ENCODE measurements around the gene ISG20L2. TPM values are rescaled to one million over a fixed set of nuclear protein-coding genes. Genes with fewer than 3 reads are reported as not detected.

ISG20L2 gene
- total RNA-seq, 2 donors from 2014 or later = 17.3 to 20.3 TPM

DNA sequence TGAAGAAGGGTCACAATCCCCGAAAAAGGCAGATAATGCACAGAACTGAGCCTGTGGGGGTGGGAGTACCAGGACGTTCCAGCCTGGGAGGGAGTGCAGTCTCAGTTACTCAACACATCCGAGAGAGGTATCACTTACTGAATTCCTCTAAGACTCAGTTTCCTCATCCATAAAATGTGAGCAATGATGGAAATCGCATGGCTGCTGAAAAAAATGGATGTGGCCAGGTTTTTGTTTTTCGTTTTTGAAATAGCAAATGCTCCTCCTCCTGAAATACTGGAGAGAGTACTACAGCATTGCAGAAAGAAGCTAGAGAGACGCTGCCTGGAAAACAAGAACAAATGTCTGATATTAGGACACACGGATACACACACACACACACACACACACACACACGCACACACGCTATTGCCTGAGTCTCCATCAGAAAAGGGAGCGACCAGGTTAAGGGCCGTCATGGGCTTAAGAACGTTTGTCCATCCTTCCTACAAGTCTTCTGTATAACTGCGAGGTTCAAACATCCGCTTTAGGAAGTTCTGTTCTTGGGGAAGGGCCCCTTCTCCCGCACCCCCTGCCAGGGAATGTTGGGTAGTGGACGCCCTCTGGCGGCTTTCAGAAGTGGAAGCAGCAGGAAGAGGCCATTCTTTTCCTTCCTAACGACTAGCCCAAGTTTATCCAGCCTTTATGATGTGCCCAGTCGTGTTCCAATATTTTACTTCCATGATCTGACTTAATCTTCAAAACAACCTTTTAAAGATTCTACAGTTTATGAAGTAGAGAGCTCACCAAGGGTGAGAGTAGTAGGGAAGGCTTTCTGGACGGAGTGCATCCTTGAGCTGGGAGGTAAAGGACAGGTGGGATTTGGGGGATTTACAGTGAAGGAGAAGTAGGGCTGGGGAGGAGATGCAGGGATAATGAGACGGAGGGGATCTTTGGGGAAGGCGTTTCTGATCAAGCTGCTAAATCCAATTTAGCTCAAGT, 50.7 kb downstream of the ISG20L2 start:
- intact Hi-C loops (cut with DNase I) = loop anchor here (1.0 to 2.0 kb wide), 2 partner anchors 17 to 18 kb away; no protein-coding TSS in a partner anchor
- peak; percentile 87 for DNase-seq (ENCODE audit: low spot score)

DNA sequence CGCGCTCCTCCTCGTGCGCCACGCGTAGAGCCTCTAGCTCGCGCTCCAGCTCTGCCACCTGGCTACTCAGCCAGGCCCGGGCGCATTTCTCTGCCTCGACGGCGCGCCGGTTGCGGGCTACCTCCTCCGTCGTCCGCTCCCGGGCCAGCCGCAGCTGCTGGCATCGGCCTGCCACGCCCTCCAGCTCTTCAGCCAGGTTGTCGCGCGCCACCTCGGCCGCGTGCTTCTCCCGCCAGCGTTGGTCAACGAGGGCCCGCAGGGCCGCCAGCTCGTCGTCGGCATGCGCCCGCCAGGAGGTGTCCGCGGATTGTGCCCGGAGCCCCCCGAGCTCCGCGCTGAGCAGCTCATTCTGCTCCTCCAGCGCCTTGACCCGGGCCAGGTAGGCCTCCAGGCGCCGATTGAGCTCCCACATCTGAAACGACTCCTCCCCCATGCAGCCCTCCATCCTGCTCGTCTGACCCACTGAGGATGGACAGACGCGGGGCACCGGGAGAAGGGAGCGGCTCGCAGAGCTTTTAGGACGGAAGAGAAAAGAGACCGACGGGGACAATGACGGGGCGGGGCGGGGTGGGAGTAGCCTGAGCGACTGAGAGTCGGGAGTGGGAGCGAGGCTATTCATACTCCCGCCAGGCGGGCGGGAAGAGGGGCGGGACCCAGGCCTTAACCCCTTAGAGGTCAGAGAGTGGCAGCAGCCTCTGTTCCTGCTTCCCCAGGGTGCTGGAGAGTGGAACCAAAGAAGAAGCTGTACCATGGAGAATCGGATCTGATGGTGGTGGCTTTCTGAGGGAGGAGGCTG, 51.5 kb downstream of the ISG20L2 start, which contains the start of gene NES:
NES (minus strand) TSS at position 588 of the 796 bp plus-strand sequence; CDS start at position 445, 143 bp downstream.
- intact Hi-C loops (cut with DNase I) = loop anchor here in 1 of 2 donors (2.0 kb wide), 1 partner anchor 16 kb away; no protein-coding TSS in a partner anchor
- DNase-seq (ENCODE audit: low spot score) = peak; percentile 90

DNA sequence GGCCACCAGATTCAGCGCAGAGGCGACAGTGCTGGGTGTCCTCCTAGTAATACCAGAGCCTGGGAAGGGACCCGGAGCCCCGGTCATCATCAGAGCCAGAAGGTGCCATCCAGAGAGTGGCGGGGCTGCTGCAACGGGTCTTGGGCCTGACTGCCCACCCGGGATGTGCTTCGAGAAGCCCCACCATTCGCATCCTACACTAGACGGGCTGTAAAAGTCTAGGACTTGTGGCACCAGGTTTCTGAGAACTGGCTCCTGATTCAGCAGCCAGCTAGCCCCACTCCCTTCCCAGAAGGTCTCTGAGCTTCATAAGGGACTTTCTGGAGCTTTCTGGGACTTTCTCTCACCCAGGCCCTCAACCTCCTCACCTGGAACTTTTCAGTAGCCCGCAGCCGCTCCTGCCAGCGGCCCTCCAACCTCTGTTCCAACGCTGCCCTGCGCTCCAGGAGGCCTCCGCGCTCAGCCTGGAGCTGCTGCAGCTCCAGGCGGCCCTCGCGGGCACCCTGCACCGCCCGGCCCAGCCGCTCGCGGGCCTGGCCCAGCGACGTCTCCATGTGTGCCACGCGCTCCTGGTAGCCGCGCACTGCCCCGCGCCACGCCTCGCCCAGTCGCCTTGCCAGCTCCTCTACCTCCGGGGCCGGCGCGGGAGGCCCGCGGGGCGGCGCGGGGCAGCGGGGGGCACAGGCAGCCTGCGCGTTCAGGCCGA, 52.3 kb downstream of the ISG20L2 start:
- intact Hi-C loops (cut with DNase I) = loop anchor here in 1 of 2 donors (2.0 kb wide), 1 partner anchor 15 kb away; no protein-coding TSS in a partner anchor
- no peak for DNase-seq (ENCODE audit: low spot score)

DNA sequence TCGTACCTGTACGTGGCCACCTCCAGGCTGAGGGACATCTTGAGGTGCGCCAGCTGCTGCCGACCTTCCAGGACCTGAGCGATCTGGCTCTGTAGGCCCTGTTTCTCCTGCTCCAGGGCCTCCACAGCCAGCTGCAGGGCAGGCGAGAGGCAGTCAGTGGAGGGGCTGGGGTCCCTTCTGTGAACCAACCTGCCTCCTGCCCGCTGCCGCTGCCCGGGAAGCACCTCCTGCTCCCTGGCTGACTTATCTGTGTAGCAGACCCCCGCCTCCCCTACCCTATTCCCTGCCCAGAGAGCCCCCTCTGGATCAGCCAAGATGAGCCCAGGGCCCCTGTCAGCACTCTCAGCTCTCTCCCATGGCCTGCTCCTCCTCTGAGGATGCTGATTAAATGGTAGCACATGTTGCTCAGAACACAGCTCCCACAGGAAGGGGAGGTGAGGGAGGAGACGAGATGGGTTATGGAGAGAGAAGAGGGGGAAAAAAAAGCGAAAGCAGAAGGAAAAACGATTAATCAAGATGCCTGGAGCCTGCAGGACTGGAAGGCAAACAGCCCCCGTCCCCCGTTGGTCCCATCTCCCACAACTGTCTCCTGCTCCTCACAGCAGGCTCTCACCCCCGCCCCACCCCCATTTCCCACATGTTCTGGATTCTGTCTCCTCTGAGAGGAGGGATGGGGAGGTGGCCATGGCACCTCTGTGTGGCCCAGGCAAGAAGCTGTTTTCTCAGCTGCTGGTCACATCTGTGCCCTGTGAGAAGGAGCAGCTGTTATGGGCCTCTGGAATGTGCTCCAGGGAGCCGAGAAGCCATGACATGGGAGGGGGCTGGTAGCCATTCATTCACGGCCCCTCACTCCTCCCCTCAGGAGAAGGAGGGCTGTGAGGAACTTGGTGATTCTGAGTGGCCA, 53.1 kb downstream of the ISG20L2 start:
- intact Hi-C loops (cut with DNase I) = loop anchor here in 1 of 2 donors (2.0 kb wide), 1 partner anchor 15 kb away; no protein-coding TSS in a partner anchor
- DNase-seq (ENCODE audit: low spot score) = no peak

DNA sequence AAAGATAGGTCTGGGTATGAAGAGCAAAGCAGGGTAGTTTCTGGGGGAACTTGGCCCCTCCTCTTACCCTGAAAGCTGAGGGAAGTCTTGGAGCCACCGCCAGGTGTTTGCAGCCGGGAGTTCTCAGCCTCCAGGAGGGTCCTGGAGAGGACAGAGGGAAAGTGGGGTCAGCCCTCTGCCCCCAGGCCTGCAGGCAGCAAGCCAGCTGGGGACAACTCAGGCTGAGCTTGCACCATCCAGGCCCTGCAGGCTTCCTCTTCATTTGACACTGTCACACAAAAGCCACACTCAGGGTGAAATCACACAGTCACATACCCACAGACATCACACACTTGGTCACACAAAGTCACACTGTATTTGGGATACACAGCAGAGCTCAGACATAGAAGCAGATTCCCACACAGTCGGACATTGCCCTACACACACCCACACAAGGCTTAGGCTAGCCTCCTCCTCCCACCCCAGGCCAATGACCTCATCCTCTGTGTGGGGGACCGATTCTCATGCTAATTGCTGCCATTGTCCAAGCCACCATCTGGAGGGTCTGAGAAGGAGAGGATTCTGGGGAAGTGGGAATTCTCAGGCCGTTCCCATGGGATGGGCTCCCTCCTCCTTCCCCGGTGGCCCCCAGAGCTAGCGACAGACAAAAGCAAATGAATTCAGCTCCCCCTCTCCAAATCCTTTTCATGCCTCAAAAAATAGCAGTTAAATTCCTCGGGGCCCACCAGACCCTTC, 55.0 kb downstream of the ISG20L2 start:
- no peak for DNase-seq (ENCODE audit: low spot score)
- intact Hi-C loops (cut with DNase I) = no loop called here

Other genes starting within 250 kb of the ISG20L2 start
- gene MEF2D, start 228.0 kb downstream of the ISG20L2 start, total RNA-seq = 100 to 1,000 TPM in 1 of 2 donors, 10 to 100 TPM in 1; 77.5 to 102 TPM
- gene IQGAP3, start 156.2 kb downstream of the ISG20L2 start, total RNA-seq = under 1 TPM; 0.43 to 0.79 TPM
- gene TTC24, start 149.0 kb downstream of the ISG20L2 start, total RNA-seq = not detected
- gene NAXE, start 137.0 kb downstream of the ISG20L2 start, total RNA-seq = 10 to 100 TPM; 62.5 to 82.1 TPM
- 10 to 100 TPM; 28.3 to 37.7 TPM for gene GPATCH4, start 127.3 kb downstream of the ISG20L2 start, total RNA-seq
- 1 to 10 TPM; 4.4 to 8.7 TPM for gene HAPLN2, start 109.4 kb downstream of the ISG20L2 start, total RNA-seq
- gene BCAN, start 86.6 kb downstream of the ISG20L2 start, total RNA-seq = under 1 TPM; 0.29 to 0.60 TPM
- 100 to 1,000 TPM in 1 of 2 donors, 10 to 100 TPM in 1; 100.0 to 142 TPM for gene NES, start 51.4 kb downstream of the ISG20L2 start, total RNA-seq
- 10 to 100 TPM in 1 of 2 donors, 1 to 10 TPM in 1; 9.2 to 20.9 TPM for gene CRABP2, start 23.2 kb downstream of the ISG20L2 start, total RNA-seq
- 10 to 100 TPM; 19.6 to 21.6 TPM for gene METTL25B, start 297 bp downstream of the ISG20L2 start, total RNA-seq
- gene MRPL24, start 12.3 kb upstream of the ISG20L2 start, total RNA-seq = 10 to 100 TPM; 60.5 to 63.7 TPM
- 100 to 1,000 TPM; 101 to 126 TPM for gene HDGF, start 22.9 kb upstream of the ISG20L2 start, total RNA-seq
- 10 to 100 TPM; 44.3 to 48.6 TPM for gene PRCC, start 38.8 kb upstream of the ISG20L2 start, total RNA-seq
- 1 to 10 TPM; 3.2 to 3.4 TPM for gene SH2D2A, start 88.1 kb upstream of the ISG20L2 start, total RNA-seq
- gene INSRR, start 130.4 kb upstream of the ISG20L2 start, total RNA-seq = under 1 TPM; 0.19 to 0.23 TPM
- gene NTRK1, start 132.1 kb upstream of the ISG20L2 start, total RNA-seq = 1 to 10 TPM; 3.5 to 3.9 TPM
- gene PEAR1, start 165.0 kb upstream of the ISG20L2 start, total RNA-seq = 10 to 100 TPM; 14.5 to 14.6 TPM
- not detected for gene LRRC71, start 191.9 kb upstream of the ISG20L2 start, total RNA-seq

Data from posterior vena cava (tissue), 2 donors.